GM12878 (cell line): ENCODE results near the gene GKAP1.
"Not testable (repeated sequence)": the region's sequence is repeated elsewhere in the genome, so short reads cannot be mapped to it uniquely, and the experiment has no call there.

Experiments used
- ETV6 ChIP-seq, 2 experiments: fragments of 450-650 bp in 1 of 2; IDR thresholded peaks in 1 of 2; conservative IDR thresholded peaks in 1 of 2; 2 replicates each; pipeline ENCODE4 v1.6.1; 2014; ENCODE audit warnings: antibody characterized with exemption in 1 of 2, borderline replicate concordance in 1 of 2, low read depth in 1 of 2, mild to moderate bottlenecking in 1 of 2, moderate library complexity in 1 of 2
- FOXM1 ChIP-seq: IDR thresholded peaks from 2 replicates; pipeline ENCODE4 v1.6.1; 2012; ENCODE audit warnings: low read depth, mild to moderate bottlenecking, inconsistent platforms, low read length, moderate library complexity
- GATAD2B ChIP-seq: fragments of 450-650 bp; conservative IDR thresholded peaks from 2 replicates; pipeline ENCODE4 v1.6.1; 2017; ENCODE audit warnings: low read depth, mild to moderate bottlenecking, moderate library complexity
- MYC ChIP-seq: IDR thresholded peaks from 2 replicates; pipeline ENCODE4 v1.6.1; 2011; ENCODE audit warnings: mild to moderate bottlenecking, low read length, moderate library complexity, inconsistent platforms; ENCODE audit not compliant: insufficient read depth, insufficient replicate concordance, insufficient read length, severe bottlenecking
- POLR2AphosphoS5 ChIP-seq: IDR thresholded peaks from 2 replicates; pipeline ENCODE4 v1.6.1; 2011; ENCODE audit warnings: mild to moderate bottlenecking, low read length, inconsistent platforms
- RAD21 ChIP-seq: IDR thresholded peaks from 2 replicates; pipeline ENCODE4 v1.6.1; 2011; ENCODE audit warnings: mild to moderate bottlenecking, low read depth, low read length, moderate library complexity; ENCODE audit not compliant: insufficient read depth
- RFX5 ChIP-seq: IDR thresholded peaks from 2 replicates; pipeline ENCODE4 v1.6.1; 2011; ENCODE audit warnings: low read depth, low read length, improper control_type of control experiment
- SIN3A ChIP-seq: IDR thresholded peaks from 2 replicates; pipeline ENCODE4 v1.6.1; 2012; ENCODE audit warnings: low read depth, low read length, improper control_type of control experiment
- SMC3 ChIP-seq: IDR thresholded peaks from 2 replicates; pipeline ENCODE4 v1.6.1; 2011; ENCODE audit warnings: low read length, improper control_type of control experiment, borderline replicate concordance
- SP1 ChIP-seq: IDR thresholded peaks from one replicate; pipeline ENCODE4 v1.6.1; 2011; ENCODE audit warnings: low read depth, low read length
- TAF1 ChIP-seq: IDR thresholded peaks from 2 replicates; pipeline ENCODE4 v1.6.1; 2011; ENCODE audit warnings: mild to moderate bottlenecking, low read depth, low read length, borderline replicate concordance
- TF ChIP-seq, protein P1 (sequence below): IDR thresholded peaks from 2 replicates; pipeline ENCODE4 v1.6.1; 2011; ENCODE audit warnings: borderline replicate concordance, low read depth, mild to moderate bottlenecking, moderate library complexity, low read length; ENCODE audit not compliant: insufficient read depth, poor library complexity, severe bottlenecking
- TF ChIP-seq, protein P2 (sequence below), 3 experiments: IDR thresholded peaks in 2 of 3; conservative IDR thresholded peaks in 1 of 3; 2 replicates each; pipeline ENCODE4 v1.5.1; 2011; ENCODE audit warnings: low read depth in 3 of 3, low read length in 3 of 3, mild to moderate bottlenecking in 3 of 3, control low read depth in 2 of 3, moderate library complexity in 2 of 3, inconsistent platforms in 1 of 3, mixed read lengths in 1 of 3; ENCODE audit not compliant: control insufficient read depth in 2 of 3, insufficient read depth in 1 of 3; ENCODE audit errors: extremely low read depth in 1 of 3
- TF ChIP-seq, protein P3 (sequence below): fragments of 150-350 bp; IDR thresholded peaks from 2 replicates; pipeline ENCODE4 v1.6.1; 2016; ENCODE audit warnings: low read depth, low read length

DNA sequence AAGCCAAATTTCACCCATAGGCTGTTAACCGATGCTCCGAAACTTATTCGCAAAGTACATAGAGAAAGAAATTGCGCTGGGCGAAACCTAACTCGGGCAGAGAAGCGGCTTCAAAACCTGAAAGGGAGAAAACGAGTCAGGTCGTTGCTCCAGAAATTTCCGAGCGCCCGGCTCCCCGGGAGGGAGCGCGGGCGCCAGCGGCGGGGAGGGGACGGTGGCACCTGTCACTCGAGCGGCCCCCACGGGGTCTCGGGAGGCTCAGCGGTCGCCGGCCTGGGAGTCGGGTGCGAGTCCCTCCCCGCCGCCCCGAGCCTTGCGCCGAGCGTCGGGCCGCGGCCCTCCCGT is 586 bp downstream of the GKAP1 start:
- TF ChIP-seq SP1; GATAD2B; SMC3; MYC; ETV6 (conservative IDR thresholded peaks at IDR 0.05 in 1 of 2, IDR thresholded peaks at IDR 0.05 in 1 of 2; ENCODE audit: borderline replicate concordance in 1 of 2, low read depth in 1 of 2); POLR2AphosphoS5; RFX5; RAD21; TAF1; SIN3A; FOXM1: not testable (repeated sequence)
- TF ChIP-seq, protein P1, sequence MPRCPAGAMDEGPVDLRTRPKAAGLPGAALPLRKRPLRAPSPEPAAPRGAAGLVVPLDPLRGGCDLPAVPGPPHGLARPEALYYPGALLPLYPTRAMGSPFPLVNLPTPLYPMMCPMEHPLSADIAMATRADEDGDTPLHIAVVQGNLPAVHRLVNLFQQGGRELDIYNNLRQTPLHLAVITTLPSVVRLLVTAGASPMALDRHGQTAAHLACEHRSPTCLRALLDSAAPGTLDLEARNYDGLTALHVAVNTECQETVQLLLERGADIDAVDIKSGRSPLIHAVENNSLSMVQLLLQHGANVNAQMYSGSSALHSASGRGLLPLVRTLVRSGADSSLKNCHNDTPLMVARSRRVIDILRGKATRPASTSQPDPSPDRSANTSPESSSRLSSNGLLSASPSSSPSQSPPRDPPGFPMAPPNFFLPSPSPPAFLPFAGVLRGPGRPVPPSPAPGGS, result not testable (repeated sequence)
- TF ChIP-seq, protein P2, sequence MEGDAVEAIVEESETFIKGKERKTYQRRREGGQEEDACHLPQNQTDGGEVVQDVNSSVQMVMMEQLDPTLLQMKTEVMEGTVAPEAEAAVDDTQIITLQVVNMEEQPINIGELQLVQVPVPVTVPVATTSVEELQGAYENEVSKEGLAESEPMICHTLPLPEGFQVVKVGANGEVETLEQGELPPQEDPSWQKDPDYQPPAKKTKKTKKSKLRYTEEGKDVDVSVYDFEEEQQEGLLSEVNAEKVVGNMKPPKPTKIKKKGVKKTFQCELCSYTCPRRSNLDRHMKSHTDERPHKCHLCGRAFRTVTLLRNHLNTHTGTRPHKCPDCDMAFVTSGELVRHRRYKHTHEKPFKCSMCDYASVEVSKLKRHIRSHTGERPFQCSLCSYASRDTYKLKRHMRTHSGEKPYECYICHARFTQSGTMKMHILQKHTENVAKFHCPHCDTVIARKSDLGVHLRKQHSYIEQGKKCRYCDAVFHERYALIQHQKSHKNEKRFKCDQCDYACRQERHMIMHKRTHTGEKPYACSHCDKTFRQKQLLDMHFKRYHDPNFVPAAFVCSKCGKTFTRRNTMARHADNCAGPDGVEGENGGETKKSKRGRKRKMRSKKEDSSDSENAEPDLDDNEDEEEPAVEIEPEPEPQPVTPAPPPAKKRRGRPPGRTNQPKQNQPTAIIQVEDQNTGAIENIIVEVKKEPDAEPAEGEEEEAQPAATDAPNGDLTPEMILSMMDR (IDR thresholded peaks at IDR 0.05 in 2 of 3, conservative IDR thresholded peaks at IDR 0.05 in 1 of 3; ENCODE audit: control insufficient read depth in 2 of 3, extremely low read depth in 1 of 3, insufficient read depth in 1 of 3, low read depth in 3 of 3, low read length in 3 of 3), result not testable (repeated sequence)
- TF ChIP-seq, protein P3, sequence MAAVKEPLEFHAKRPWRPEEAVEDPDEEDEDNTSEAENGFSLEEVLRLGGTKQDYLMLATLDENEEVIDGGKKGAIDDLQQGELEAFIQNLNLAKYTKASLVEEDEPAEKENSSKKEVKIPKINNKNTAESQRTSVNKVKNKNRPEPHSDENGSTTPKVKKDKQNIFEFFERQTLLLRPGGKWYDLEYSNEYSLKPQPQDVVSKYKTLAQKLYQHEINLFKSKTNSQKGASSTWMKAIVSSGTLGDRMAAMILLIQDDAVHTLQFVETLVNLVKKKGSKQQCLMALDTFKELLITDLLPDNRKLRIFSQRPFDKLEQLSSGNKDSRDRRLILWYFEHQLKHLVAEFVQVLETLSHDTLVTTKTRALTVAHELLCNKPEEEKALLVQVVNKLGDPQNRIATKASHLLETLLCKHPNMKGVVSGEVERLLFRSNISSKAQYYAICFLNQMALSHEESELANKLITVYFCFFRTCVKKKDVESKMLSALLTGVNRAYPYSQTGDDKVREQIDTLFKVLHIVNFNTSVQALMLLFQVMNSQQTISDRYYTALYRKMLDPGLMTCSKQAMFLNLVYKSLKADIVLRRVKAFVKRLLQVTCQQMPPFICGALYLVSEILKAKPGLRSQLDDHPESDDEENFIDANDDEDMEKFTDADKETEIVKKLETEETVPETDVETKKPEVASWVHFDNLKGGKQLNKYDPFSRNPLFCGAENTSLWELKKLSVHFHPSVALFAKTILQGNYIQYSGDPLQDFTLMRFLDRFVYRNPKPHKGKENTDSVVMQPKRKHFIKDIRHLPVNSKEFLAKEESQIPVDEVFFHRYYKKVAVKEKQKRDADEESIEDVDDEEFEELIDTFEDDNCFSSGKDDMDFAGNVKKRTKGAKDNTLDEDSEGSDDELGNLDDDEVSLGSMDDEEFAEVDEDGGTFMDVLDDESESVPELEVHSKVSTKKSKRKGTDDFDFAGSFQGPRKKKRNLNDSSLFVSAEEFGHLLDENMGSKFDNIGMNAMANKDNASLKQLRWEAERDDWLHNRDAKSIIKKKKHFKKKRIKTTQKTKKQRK, result not testable (repeated sequence)
